Measurements from ENCODE around the gene JTB. TPM values are rescaled to one million over a fixed set of nuclear protein-coding genes. Genes with fewer than 3 reads are reported as not detected.

Gene JTB
- total RNA-seq, 1 donor from 2014 or later = 58.7 TPM

- H3K27ac Mint-ChIP-seq (ENCODE audit: unreplicated experiment) = peak overlapping the region; percentile 78
- peak overlapping the region; percentile 98 for H3K4me3 Mint-ChIP-seq (ENCODE audit: unreplicated experiment)
- peaks cover 61% of the 10 kb centered on the region for H3K4me1 Mint-ChIP-seq (ENCODE audit: unreplicated experiment)
- H3K27me3 Mint-ChIP-seq (ENCODE audit: unreplicated experiment) = peaks cover 5% of the 10 kb centered on the region
- H3K9me3 Mint-ChIP-seq (ENCODE audit: unreplicated experiment) = no peaks in the 10 kb centered on the region
- no peak for TF ChIP-seq CTCF (IDR thresholded peaks at IDR 0.05; ENCODE audit: unreplicated experiment)
- DNase-seq (ENCODE audit: low spot score) = no peak
- H3K36me3 Mint-ChIP-seq (ENCODE audit: low read depth, unreplicated experiment) = peaks cover 47% of the 10 kb centered on the region
Observed at GRCh38 chr1:153978274-153978909, 918 bp upstream of the JTB start.

- no peaks in the 10 kb centered on the region for H3K9me3 Mint-ChIP-seq (ENCODE audit: unreplicated experiment)
- H3K4me1 Mint-ChIP-seq (ENCODE audit: unreplicated experiment) = peaks cover 64% of the 10 kb centered on the region
- H3K27ac Mint-ChIP-seq (ENCODE audit: unreplicated experiment) = peak overlapping the region; percentile 41
- H3K36me3 Mint-ChIP-seq (ENCODE audit: low read depth, unreplicated experiment) = peaks cover 39% of the 10 kb centered on the region
- no peak for TF ChIP-seq CTCF (IDR thresholded peaks at IDR 0.05; ENCODE audit: unreplicated experiment)
- no peak for DNase-seq (ENCODE audit: low spot score)
- H3K4me3 Mint-ChIP-seq (ENCODE audit: unreplicated experiment) = peak overlapping the region; percentile 93
- H3K27me3 Mint-ChIP-seq (ENCODE audit: unreplicated experiment) = peaks cover 7% of the 10 kb centered on the region
Observed at GRCh38 chr1:153976819-153977249, 640 bp downstream of the JTB start.

GRCh38 chr1:153973525-153973924, 3.9 kb downstream of the JTB start:
- peaks cover 33% of the 10 kb centered on the region for H3K36me3 Mint-ChIP-seq (ENCODE audit: low read depth, unreplicated experiment)
- TF ChIP-seq CTCF (IDR thresholded peaks at IDR 0.05; ENCODE audit: unreplicated experiment) = no peak
- no peaks in the 10 kb centered on the region for H3K9me3 Mint-ChIP-seq (ENCODE audit: unreplicated experiment)
- H3K27ac Mint-ChIP-seq (ENCODE audit: unreplicated experiment) = peak overlapping the region; percentile 13
- H3K4me3 Mint-ChIP-seq (ENCODE audit: unreplicated experiment) = no peak overlapping the region
- H3K27me3 Mint-ChIP-seq (ENCODE audit: unreplicated experiment) = peaks cover 7% of the 10 kb centered on the region
- DNase-seq (ENCODE audit: low spot score) = no peak
- peaks cover 66% of the 10 kb centered on the region for H3K4me1 Mint-ChIP-seq (ENCODE audit: unreplicated experiment)

GRCh38 chr1:153973071-153973470, 4.4 kb downstream of the JTB start:
- Mint-ChIP-seq H3K9me3 (ENCODE audit: unreplicated experiment) (no peaks in the 10 kb centered on the region), H3K36me3 (ENCODE audit: low read depth, unreplicated experiment) (peaks cover 32% of the 10 kb centered on the region), H3K27ac (ENCODE audit: unreplicated experiment) (no peak overlapping the region), H3K27me3 (ENCODE audit: unreplicated experiment) (peaks cover 7% of the 10 kb centered on the region), H3K4me3 (ENCODE audit: unreplicated experiment) (peak overlapping the region; percentile 49), H3K4me1 (ENCODE audit: unreplicated experiment) (peaks cover 69% of the 10 kb centered on the region)
- TF ChIP-seq CTCF (IDR thresholded peaks at IDR 0.05; ENCODE audit: unreplicated experiment) = no peak
- no peak for DNase-seq (ENCODE audit: low spot score)

GRCh38 chr1:153970346-153970745, 7.1 kb downstream of the JTB start:
- no peak overlapping the region for H3K4me3 Mint-ChIP-seq (ENCODE audit: unreplicated experiment)
- no peak for TF ChIP-seq CTCF (IDR thresholded peaks at IDR 0.05; ENCODE audit: unreplicated experiment)
- peaks cover 11% of the 10 kb centered on the region for H3K27me3 Mint-ChIP-seq (ENCODE audit: unreplicated experiment)
- peaks cover 61% of the 10 kb centered on the region for H3K4me1 Mint-ChIP-seq (ENCODE audit: unreplicated experiment)
- no peak for DNase-seq (ENCODE audit: low spot score)
- no peak overlapping the region for H3K27ac Mint-ChIP-seq (ENCODE audit: unreplicated experiment)
- H3K9me3 Mint-ChIP-seq (ENCODE audit: unreplicated experiment) = no peaks in the 10 kb centered on the region
- peaks cover 18% of the 10 kb centered on the region for H3K36me3 Mint-ChIP-seq (ENCODE audit: low read depth, unreplicated experiment)
